Measurements from ENCODE around the gene TUBB6.

- TF ChIP-seq, protein P1, sequence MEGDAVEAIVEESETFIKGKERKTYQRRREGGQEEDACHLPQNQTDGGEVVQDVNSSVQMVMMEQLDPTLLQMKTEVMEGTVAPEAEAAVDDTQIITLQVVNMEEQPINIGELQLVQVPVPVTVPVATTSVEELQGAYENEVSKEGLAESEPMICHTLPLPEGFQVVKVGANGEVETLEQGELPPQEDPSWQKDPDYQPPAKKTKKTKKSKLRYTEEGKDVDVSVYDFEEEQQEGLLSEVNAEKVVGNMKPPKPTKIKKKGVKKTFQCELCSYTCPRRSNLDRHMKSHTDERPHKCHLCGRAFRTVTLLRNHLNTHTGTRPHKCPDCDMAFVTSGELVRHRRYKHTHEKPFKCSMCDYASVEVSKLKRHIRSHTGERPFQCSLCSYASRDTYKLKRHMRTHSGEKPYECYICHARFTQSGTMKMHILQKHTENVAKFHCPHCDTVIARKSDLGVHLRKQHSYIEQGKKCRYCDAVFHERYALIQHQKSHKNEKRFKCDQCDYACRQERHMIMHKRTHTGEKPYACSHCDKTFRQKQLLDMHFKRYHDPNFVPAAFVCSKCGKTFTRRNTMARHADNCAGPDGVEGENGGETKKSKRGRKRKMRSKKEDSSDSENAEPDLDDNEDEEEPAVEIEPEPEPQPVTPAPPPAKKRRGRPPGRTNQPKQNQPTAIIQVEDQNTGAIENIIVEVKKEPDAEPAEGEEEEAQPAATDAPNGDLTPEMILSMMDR (IDR thresholded peaks at IDR 0.05) = no peak
- TF ChIP-seq POLR2A (IDR thresholded peaks at IDR 0.05) = no peak
Observed at GRCh38 chr18:12291161-12291560, 16.9 kb upstream of the TUBB6 start.

All from right lobe of liver (tissue), 4 donors.